ENCODE data around the gene CHST13.
"Not testable (repeated sequence)": the region's sequence is repeated elsewhere in the genome, so short reads cannot be mapped to it uniquely, and the experiment has no call there.

The CHST13 gene

DNA sequence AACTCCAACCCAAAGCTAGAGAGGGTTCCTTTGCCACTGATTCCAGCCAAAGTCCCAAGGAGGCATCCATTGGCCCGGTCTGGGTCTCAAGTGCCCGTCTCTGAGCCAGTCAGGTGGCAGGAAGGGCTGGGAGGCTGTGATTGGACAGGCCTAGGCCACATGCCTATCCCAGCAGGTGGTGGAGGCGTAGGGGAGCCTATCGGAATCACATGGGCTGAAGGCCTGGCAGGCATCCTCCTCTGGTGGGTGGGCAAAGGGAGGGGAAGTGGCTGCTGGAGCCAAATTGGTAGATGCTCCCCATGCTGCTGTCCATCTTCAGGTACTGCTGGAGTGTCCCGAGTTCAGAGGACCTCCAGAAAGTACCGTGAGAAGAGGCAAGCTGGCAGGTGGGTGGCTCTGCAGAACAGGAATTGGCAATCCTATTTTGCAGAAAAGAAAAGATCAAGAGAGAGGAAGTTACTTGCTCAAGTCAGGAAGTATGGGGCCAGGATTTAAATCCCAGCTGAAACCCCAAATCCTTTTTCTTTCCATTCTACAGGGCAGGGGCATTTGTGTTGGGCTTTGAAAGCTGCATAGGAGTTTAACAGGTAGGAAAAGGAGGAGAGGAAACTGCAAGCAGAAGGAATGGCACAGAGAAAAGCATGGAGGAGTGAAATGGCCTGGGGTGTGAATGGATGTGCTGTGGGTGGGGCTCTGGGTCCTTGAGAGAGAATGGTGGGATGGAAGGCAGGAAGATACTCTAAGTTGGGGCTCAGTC, 3.7 kb downstream of the CHST13 start:
- no peak for DNase-seq

GRCh38 chr3:126528419-126528799, 4.5 kb downstream of the CHST13 start:
- no peak for DNase-seq

DNA sequence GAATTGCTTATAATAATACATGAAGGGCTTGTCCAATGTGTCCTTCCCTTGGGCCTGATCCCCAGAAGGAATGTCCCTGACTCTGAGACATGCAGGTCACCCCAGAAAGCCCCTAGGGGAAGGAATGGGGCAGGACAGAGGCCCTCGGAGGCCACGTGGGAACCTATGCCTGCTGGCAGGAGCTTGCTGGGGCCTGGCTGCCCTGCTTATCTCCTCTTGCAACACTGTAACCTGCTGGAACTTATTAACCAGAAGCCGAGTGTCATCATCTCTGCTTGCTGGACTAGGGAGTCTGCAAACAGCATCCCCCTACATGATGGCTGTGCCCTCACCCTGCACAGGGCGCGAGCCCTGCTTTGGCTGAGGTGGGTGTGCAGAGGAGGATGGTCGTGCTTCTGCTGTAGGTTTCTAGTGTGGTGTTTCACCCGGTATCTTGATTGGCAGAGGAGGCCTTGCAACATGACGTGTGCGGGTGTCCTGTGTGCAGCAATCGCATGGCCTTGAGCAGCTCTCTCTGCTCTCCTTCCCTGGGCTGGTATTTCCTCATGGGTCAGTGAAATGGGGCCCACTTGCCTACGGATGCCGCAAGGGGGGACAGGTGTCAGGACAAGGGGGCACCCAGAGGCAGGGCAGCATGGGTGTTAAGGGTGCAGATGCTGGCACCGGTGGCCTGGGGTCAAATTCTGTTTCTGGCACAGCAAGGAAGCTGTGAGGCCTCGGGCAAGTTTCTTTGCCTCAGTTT, 5.0 kb downstream of the CHST13 start:
- no peak for DNase-seq

- no peak for DNase-seq
Measured at GRCh38 chr3:126529585-126530170, 5.7 kb downstream of the CHST13 start.

DNA sequence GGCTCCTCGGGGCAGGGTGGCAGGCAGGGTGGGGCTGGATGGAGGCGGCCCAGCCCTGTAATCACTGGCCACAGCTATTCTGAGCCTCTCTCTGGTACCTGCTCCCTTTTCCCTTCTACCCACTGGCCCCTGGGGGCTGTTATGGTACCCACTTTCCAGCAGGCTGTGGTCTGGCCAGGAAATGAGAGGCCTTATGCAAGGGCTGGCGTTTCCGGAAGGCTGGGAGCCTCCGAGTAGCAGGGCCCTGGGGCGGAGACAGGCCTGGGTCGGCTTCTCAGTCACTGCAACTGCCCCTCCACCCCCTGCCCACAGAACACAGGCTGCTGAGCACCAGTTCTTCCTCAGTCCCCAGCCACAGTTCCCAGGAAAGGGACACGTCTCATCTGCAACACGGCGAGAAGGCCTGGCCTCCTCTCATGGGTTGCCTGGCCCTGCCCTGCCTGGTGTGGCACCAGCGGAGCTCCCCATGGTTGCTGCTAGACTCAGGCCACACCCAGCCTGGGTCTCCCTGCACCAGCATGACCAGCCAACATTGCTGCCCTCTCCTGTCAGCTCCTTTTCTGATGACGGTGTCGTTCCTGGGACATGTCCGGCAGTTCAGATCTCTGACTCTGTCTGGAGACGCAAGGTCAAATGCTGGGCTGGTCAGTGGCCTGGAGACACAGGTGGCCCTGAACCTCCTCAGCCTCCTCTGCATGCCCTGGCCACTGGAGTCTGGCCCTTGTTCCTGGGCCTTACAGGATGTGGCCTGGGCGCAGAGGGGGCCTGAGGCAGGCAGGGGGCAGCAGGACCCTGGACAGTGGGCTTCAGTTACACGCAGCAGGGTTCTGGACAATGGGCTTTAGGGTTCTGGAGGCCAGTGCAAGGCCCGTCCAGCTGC, 6.5 kb downstream of the CHST13 start:
- no peak for DNase-seq

- DNase-seq: no peak
Measured at GRCh38 chr3:126531051-126531330, 7.0 kb downstream of the CHST13 start.

DNA sequence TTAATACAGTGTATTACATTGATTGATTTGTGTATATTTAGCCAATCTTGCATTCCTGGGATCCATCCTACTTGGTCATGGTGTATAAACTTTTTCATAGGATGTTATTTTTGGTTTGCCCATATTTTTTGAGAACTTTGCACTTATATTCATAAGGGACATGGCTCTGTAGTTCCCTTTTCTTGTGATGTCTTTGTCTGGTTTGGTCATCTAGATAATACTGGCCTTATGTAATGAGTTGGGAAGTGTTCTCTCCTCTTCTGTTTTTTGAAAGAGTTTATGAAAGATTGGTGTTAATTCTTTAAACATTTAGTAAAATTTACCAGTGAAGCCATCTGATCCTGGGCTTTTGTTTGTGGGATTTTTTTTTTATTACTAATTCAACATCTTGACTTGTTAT, 9.6 kb downstream of the CHST13 start:
- DNase-seq: no peak

DNA sequence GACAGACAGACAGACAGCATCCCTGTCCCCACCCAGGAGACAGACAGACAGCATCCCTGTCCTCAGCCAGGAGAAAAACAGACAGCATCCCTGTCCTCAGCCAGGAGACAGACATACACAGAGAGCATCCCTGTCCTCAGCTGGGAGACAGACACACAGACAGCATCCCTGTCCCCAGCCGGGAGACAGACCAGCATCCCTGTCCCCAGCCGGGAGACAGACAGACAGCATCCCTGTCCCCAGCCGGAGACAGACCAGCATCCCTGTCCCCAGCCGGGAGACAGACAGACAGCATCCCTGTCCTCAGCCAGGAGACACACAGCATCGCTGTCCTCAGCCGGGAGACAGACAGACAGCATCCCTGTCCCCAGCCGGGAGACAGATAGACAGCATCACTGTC, 10.8 kb downstream of the CHST13 start:
- not testable (repeated sequence) for DNase-seq

- no peak for DNase-seq
Measured at GRCh38 chr3:126535636-126536035, 11.7 kb downstream of the CHST13 start.

GRCh38 chr3:126536126-126536525, 12.2 kb downstream of the CHST13 start:
- no peak for DNase-seq

DNA sequence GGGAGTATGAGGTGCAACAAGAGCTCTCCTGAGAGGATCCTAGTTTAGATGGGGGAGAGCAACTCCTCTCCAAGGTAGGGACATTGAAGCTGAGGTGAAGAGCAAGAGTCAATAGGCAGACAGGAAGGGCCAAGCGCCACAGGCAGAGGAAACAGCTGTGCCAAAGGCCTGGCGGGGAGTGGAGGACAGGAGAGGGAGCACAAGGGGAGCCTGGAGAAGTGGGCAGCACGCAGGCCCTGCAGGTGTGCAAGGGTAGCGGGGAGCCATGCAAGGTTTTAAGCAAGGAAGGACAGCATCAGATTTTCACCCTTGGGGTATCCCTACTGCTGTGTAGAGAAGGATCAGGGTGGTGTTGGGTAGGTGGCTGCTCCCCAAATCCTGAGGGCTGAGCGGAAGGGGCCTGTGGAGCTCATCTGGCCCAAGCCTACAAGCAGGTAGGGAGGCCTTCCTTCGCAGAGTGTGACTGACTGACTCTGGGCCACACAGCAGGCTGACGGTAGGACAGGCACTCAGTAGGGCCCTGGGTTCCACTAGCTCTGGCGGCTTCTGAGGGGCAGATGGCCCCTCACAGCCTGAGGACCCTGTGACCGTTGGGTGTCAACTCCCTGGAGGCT, 13.3 kb downstream of the CHST13 start:
- DNase-seq: no peak

DNA sequence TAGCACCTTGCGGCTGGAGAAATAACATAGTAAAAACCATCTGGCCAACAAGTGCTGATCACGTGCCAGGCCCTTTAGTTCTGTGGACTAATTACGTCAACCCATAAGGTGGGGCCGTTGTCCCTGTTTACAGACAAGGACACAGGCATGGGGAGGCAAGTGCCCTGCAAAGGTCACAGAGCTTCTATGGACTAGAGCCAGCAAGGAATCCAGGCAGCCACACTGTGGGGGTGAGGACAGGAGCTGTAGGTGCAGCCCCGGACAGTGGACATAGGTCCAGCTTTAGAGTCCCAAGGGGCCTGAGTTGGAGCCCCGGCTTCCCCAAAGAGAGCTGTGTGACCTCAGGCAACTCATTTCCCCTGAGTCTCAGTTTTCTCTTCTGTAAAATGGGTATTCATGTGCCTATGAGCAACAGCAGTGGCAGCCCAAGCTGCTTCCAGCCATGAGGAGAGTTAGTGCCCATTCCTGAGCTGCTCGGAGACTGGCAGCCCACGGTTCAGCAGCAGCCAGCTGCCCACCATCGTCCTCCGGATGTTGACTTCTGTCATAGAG, 13.9 kb downstream of the CHST13 start:
- no peak for DNase-seq

GRCh38 chr3:126538316-126538715, 14.4 kb downstream of the CHST13 start:
- no peak for DNase-seq

DNA sequence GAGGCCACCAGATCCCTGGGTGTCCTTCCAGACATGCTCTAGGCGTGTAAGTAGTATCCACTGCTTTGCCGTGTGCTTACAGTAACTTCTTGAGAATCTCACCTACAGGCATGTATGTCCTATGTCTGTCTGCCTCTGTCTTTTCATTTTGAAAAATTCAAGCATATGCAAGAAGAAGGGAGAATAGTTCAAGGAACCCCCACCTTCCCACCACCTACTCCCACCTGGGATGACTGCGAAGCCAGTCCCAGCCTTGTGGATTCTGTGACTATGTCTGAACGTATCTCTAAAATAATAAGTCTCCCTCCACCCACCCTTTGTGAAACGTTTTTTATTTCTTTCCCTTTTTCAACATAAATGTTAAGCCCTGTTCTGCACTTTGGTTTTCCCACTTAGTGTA, 15.0 kb downstream of the CHST13 start:
- DNase-seq: no peak

DNA sequence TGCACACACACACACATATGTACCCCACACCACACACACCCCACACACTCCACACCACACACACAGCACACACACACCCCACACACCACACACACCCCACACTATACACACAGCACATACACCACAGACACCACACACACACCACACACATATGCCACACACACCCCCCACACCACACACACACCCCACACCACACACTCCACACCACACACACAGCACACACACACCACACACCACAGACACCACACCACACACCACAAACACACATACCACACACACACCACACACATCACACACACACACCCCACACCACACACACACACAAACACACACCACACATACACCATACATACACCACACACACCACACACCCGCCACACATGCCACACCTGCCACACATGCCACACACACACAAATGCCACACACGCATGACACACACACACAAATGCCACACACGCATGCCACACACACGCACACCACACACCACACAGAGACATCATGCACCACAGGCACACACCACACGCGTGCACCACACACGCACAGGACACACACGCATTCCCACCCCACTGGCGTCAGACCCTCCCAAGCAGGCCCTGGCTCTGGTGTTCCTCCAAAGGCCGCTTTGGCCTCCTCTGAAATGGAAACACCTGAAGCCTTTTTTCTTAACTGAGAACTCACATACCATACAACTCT, 15.7 kb downstream of the CHST13 start:
- DNase-seq: no peak

GRCh38 chr3:126540342-126540849, 16.4 kb downstream of the CHST13 start:
- no peak for DNase-seq

- no peak for DNase-seq
Measured at GRCh38 chr3:126540951-126541627, 17.1 kb downstream of the CHST13 start.

GRCh38 chr3:126541628-126542339, 17.8 kb downstream of the CHST13 start:
- DNase-seq: no peak

GRCh38 chr3:126542340-126543241, 18.6 kb downstream of the CHST13 start:
- no peak for DNase-seq

Data from NCI-H2107 (cell line).